Skeletal muscle satellite cell (primary cell): ENCODE data around the gene RPL34. TPM values are rescaled to one million over a fixed set of nuclear protein-coding genes. Genes with fewer than 3 reads are reported as not detected.

Source experiments
- H3K27me3 ChIP-seq: 2 replicates; pipeline ENCODE4 v1.7.0; 2013; ENCODE audit warnings: low read length; ENCODE audit not compliant: control insufficient read depth, insufficient read depth
- H3K36me3 ChIP-seq: 2 replicates; pipeline ENCODE4 v1.7.0; 2013; ENCODE audit warnings: mild to moderate bottlenecking, control low read depth, low read length; ENCODE audit not compliant: insufficient read depth
- H3K4me1 ChIP-seq: 2 replicates; pipeline ENCODE4 v1.7.0; 2013; ENCODE audit warnings: low read length; ENCODE audit not compliant: control insufficient read depth, insufficient read depth
- H3K4me2 ChIP-seq: 2 replicates; pipeline ENCODE4 v1.7.0; 2013; ENCODE audit warnings: mild to moderate bottlenecking, low read length
- H3K4me3 ChIP-seq: 2 replicates; pipeline ENCODE4 v1.7.0; 2013; ENCODE audit warnings: low read length
- H3K9ac ChIP-seq: 2 replicates; pipeline ENCODE4 v1.7.0; 2013; ENCODE audit warnings: mild to moderate bottlenecking, low read depth, low read length, moderate library complexity
- H3K9me3 ChIP-seq: replicated peaks from 2 replicates; pipeline ENCODE4 v1.7.0; 2013; ENCODE audit warnings: mild to moderate bottlenecking, control low read depth, low read length
- small RNA-seq: library from RNA; depleted of rRNA; stranded (forward); fragments of <200 nt; gene quantifications from one replicate; pipeline ENCODE3, GENCODE V24; 2012

RPL34 gene

DNA sequence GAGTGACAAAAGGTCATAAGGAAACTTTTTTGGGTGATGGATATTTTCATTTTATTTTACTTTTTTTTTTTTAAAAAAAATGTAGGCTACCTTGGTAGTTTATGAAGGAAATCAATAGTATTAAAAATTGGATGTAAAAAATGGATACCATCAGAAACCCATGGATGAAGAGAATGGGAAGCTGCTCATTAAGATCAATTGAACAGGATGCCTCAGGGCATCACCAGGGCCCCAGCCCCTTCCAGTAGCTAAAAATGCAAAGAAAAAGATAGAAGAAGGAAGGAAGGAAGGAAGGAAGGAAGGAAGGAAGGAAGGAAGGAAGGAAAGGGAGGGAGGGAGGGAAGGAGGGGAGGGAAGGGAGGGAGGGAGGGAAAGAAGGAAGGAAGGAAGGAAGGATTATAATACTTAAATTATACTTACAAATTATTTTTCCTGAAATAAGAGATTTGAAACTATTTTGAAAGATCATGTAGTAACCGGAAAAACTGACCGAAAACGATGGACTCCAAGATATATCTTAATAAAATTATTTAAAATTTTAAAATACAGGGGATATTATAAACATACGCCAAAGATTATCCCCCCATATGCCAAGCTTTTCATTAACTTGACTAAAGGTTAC is 54.1 kb downstream of the RPL34 start:
- Histone ChIP-seq H3K4me2 (no peak overlapping the region), H3K27me3 (no peaks in the 10 kb centered on the region), H3K36me3 (peaks cover 45% of the 10 kb centered on the region), H3K9ac (no peak overlapping the region), H3K9me3 (no peaks in the 10 kb centered on the region), H3K4me1 (no peaks in the 10 kb centered on the region), H3K4me3 (no peak overlapping the region)

Small RNA genes within 50 kb of the gene (small RNA-seq; reads per million reads assigned to genes)
- gene RNU6-431P, result not detected
